ENCODE data around the gene PCMT1. TPM values are rescaled to one million over a fixed set of nuclear protein-coding genes. Genes with fewer than 3 reads are reported as not detected.
A peak's percentile ranks its signal among the peaks of the same experiment; 100 is the strongest.

Gene PCMT1
- total and polyA plus RNA-seq, 2 of the 13 experiments (the other 11 are each of a cell fraction or from before 2014, with no cell fraction given): 112 to 169 TPM

GRCh38 chr6:149717588-149718458 lies 31.7 kb upstream of the PCMT1 start, which contains the start of gene LATS1 (continued):
- TF ChIP-seq, protein P1, sequence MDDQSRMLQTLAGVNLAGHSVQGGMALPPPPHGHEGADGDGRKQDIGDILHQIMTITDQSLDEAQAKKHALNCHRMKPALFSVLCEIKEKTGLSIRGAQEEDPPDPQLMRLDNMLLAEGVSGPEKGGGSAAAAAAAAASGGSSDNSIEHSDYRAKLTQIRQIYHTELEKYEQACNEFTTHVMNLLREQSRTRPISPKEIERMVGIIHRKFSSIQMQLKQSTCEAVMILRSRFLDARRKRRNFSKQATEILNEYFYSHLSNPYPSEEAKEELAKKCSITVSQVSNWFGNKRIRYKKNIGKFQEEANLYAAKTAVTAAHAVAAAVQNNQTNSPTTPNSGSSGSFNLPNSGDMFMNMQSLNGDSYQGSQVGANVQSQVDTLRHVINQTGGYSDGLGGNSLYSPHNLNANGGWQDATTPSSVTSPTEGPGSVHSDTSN (CRISPR knock-in tag; IDR thresholded peaks at IDR 0.05; ENCODE audit: borderline replicate concordance): peak; percentile 72; the same call in 1 of the 2 replicates
- TF ChIP-seq REST (IDR thresholded peaks at IDR 0.05; ENCODE audit: borderline replicate concordance in 1 of 2, low read depth in 1 of 2, low read length in 2 of 2): no peak; a peak in 3 of 4 replicates
- no peak; the same call in 1 of the 2 replicates for TF ChIP-seq ZNF235 (CRISPR knock-in tag; IDR thresholded peaks at IDR 0.05; ENCODE audit: borderline replicate concordance)
- no peak for TF ChIP-seq ZEB1 (IDR thresholded peaks at IDR 0.05; ENCODE audit: insufficient replicate concordance, low read depth)
- TF ChIP-seq FOXO4 (CRISPR knock-in tag; conservative IDR thresholded peaks at IDR 0.05): peak; percentile 97
- TF ChIP-seq, protein P2, sequence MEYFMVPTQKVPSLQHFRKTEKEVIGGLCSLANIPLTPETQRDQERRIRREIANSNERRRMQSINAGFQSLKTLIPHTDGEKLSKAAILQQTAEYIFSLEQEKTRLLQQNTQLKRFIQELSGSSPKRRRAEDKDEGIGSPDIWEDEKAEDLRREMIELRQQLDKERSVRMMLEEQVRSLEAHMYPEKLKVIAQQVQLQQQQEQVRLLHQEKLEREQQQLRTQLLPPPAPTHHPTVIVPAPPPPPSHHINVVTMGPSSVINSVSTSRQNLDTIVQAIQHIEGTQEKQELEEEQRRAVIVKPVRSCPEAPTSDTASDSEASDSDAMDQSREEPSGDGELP (IDR thresholded peaks at IDR 0.05; ENCODE audit: borderline replicate concordance, low read depth): peak; percentile 49; the same call in 1 of the 2 replicates
- TF ChIP-seq ZNF737 (CRISPR knock-in tag; IDR thresholded peaks at IDR 0.05; ENCODE audit: borderline replicate concordance): peak; percentile 97
- TF ChIP-seq ZSCAN21 (CRISPR knock-in tag; IDR thresholded peaks at IDR 0.05; ENCODE audit: borderline replicate concordance): peak; percentile 38; the same call in 1 of the 2 replicates
- TF ChIP-seq SMARCE1 (IDR thresholded peaks at IDR 0.05; ENCODE audit: borderline replicate concordance): no peak
- peak; percentile 87; the same call in 1 of the 2 replicates for TF ChIP-seq HIVEP1 (CRISPR knock-in tag; IDR thresholded peaks at IDR 0.05)
- TF ChIP-seq HDAC2 (CRISPR knock-in tag; IDR thresholded peaks at IDR 0.05): peak; percentile 69
- TF ChIP-seq ZNF605 (CRISPR knock-in tag; IDR thresholded peaks at IDR 0.05): peak; percentile 99
- no peak for TF ChIP-seq LRRFIP1 (CRISPR knock-in tag; conservative IDR thresholded peaks at IDR 0.05)
- TF ChIP-seq, protein P3, sequence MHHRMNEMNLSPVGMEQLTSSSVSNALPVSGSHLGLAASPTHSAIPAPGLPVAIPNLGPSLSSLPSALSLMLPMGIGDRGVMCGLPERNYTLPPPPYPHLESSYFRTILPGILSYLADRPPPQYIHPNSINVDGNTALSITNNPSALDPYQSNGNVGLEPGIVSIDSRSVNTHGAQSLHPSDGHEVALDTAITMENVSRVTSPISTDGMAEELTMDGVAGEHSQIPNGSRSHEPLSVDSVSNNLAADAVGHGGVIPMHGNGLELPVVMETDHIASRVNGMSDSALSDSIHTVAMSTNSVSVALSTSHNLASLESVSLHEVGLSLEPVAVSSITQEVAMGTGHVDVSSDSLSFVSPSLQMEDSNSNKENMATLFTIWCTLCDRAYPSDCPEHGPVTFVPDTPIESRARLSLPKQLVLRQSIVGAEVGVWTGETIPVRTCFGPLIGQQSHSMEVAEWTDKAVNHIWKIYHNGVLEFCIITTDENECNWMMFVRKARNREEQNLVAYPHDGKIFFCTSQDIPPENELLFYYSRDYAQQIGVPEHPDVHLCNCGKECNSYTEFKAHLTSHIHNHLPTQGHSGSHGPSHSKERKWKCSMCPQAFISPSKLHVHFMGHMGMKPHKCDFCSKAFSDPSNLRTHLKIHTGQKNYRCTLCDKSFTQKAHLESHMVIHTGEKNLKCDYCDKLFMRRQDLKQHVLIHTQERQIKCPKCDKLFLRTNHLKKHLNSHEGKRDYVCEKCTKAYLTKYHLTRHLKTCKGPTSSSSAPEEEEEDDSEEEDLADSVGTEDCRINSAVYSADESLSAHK (CRISPR knock-in tag; IDR thresholded peaks at IDR 0.05; ENCODE audit: borderline replicate concordance): no peak
